ENCODE results near the gene CCDC9B. TPM values are rescaled to one million over a fixed set of nuclear protein-coding genes. Genes with fewer than 3 reads are reported as not detected.

Gene CCDC9B
- total and polyA plus RNA-seq, 2 of the 4 experiments (the other 2 are of a cell fraction) = 19.7 to 30.9 TPM

DNA sequence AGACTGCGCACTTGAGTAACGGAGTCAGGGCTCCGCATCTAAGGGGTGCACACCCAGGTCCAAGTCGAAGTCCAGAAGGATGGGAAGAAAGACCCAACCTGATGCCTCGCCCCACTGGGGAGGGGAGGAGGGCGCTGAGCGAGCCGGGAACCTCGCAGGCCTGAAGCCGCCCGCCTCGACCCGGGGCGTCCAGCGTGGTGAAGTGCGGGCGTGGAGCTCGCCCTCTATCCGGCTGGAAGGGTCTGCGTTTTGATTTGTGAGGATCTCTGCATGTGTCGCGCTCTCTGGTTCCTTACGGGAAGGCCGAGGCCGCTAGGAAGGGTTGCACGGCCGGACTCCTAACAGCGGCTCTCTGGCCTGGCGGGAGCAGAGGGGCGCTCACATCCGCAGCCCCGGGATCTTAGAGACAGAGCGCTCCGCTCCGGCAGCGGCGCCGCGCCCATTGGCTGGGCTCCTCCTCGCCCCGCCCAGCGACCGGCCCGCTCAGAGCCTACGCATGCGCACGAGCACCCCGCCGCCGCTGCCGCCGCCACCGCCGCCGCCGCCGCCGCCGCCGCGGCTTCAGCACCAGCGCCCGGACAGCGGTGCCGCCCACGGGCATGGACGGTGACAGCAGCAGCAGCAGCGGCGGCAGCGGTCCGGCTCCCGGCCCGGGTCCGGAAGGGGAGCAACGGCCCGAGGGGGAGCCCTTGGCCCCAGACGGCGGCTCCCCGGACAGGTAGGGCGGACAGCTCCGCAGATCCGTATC is 17.2 kb upstream of the CCDC9B start, which contains the start of gene DISP2:
Gene DISP2, plus strand, starts transcription at position 497 of the 748 bp plus-strand sequence. Its CDS starts 103 bp downstream, at position 600.
- Histone ChIP-seq H3K27me3 (ENCODE audit: control insufficient read depth, insufficient read depth, low read length) (peaks cover 26% of the 10 kb centered on the region), H3K4ac (ENCODE audit: low read depth, low read length) (0 out of 2 replicates have a peak within 1 kb of the TSS, but pooled peaks have one; percentile 43), H3K18ac (ENCODE audit: low read depth, low read length) (no peak within 1 kb of the TSS), H4K20me1 (ENCODE audit: insufficient read depth, low read length) (no peaks in the 10 kb centered on the region), H4K5ac (ENCODE audit: low read depth, low read length) (no peak within 1 kb of the TSS), H2BK20ac (ENCODE audit: low read depth, low read length) (no peak within 1 kb of the TSS), H3K4me1 (ENCODE audit: control insufficient read depth, insufficient read depth, low read length) (peaks cover 6% of the 10 kb centered on the region; the same call in 1 of the 2 replicates), H2BK120ac (ENCODE audit: low read depth, low read length) (no peak within 1 kb of the TSS), H3K4me2 (ENCODE audit: low read depth, low read length) (peak within 1 kb of the TSS; percentile 96), H4K91ac (ENCODE audit: insufficient read depth, low read depth, low read length) (no peak within 1 kb of the TSS), H2BK15ac (ENCODE audit: low read depth, low read length) (no peak within 1 kb of the TSS), H3K4me3 (ENCODE audit: insufficient read depth, low read depth, low read length) (peak within 1 kb of the TSS; percentile 63), H2AFZ (replicated peaks; ENCODE audit: low read length, poor library complexity) (peak within 1 kb of the TSS; percentile 99), H4K8ac (ENCODE audit: low read depth in 2 of 2, low read length in 2 of 2) (peak within 1 kb of the TSS in 1 of 2 experiments; percentile 84; a peak in 1 of 4 replicates), H3K36me3 (ENCODE audit: control insufficient read depth, insufficient read depth, low read length) (no peaks in the 10 kb centered on the region), H3K79me1 (ENCODE audit: low read depth in 1 of 2, low read length in 2 of 2) (no peaks in the 10 kb centered on the region), H3K23ac (ENCODE audit: low read depth, low read length) (peak within 1 kb of the TSS; percentile 79), H3K14ac (replicated peaks; ENCODE audit: low read depth, low read length) (no peak within 1 kb of the TSS), H3K27ac (ENCODE audit: insufficient read depth, low read length) (no peak within 1 kb of the TSS; the same call in 1 of the 2 replicates), H2AK9ac (replicated peaks; ENCODE audit: low read depth, low read length, poor library complexity) (peak within 1 kb of the TSS; percentile 45), H2AK5ac (ENCODE audit: low read depth, low read length) (no peak within 1 kb of the TSS), H3K9ac (ENCODE audit: low read depth, low read length) (no peak within 1 kb of the TSS; the same call in 1 of the 2 replicates), H2BK5ac (ENCODE audit: low read depth, low read length, poor library complexity, severe bottlenecking) (no peak within 1 kb of the TSS), H3K9me3 (ENCODE audit: control insufficient read depth, insufficient read depth, low read length) (no peaks in the 10 kb centered on the region), H3K56ac (ENCODE audit: extremely low read depth, insufficient read depth, low read length) (no peak within 1 kb of the TSS), H3K9me1 (ENCODE audit: insufficient read depth, low read length) (no peaks in the 10 kb centered on the region)
- ChIA-PET POLR2A (ENCODE audit: unreplicated experiment) (interaction anchor here (0.6 to 0.9 kb wide), 2 partner anchors 16 to 26 kb away, joined by 3 read pairs; no protein-coding TSS in a partner anchor), CTCF (interaction anchor here (1.7 to 4.2 kb wide), 2 partner anchors 11 to 14 kb away, joined by 5 to 15 read pairs; no protein-coding TSS in a partner anchor)
- TF ChIP-seq, protein P1, sequence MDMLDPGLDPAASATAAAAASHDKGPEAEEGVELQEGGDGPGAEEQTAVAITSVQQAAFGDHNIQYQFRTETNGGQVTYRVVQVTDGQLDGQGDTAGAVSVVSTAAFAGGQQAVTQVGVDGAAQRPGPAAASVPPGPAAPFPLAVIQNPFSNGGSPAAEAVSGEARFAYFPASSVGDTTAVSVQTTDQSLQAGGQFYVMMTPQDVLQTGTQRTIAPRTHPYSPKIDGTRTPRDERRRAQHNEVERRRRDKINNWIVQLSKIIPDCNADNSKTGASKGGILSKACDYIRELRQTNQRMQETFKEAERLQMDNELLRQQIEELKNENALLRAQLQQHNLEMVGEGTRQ (IDR thresholded peaks at IDR 0.05; ENCODE audit: low read depth, low read length) = no peak
- no peak for TF ChIP-seq MAFK (IDR thresholded peaks at IDR 0.05; ENCODE audit: low read depth, low read length)
- no peak for TF ChIP-seq SMC3 (IDR thresholded peaks at IDR 0.05; ENCODE audit: low read depth, low read length)
- TF ChIP-seq MXI1 (IDR thresholded peaks at IDR 0.05; ENCODE audit: borderline replicate concordance, low read depth, low read length) = peak; percentile 98
- WGBS, 2 experiments (ENCODE audit: extremely low coverage in 2 of 2, insufficient read length in 1 of 2) = 1% methylated on average over 21 of the region's 82 CpGs; no CpG with 5 or more reads in 1 of the 2 experiments
- dilution Hi-C loops (cut with HindIII; ENCODE audit: low sequenced_read_pairs, unreplicated experiment) = no loop called here
- in situ Hi-C loops (cut with MboI; ENCODE audit: low sequenced_read_pairs) = no loop called here
- DNase-seq = peak; percentile 67
- intact Hi-C loops (cut with micrococcal nuclease) = loop anchor here (2.0 kb wide), 1 partner anchor 17 kb away; the partner anchor contains the start of gene CCDC9B
- BruUV-seq (replicated peaks) = no TSS peak
- peak; percentile 96 for ATAC-seq (ENCODE audit: low read depth)

Data from IMR-90 (cell line).